Endodermal cell (in vitro differentiated cells): ENCODE data around the gene ITSN1. TPM values are rescaled to one million over a fixed set of nuclear protein-coding genes. Genes with fewer than 3 reads are reported as not detected.
A peak's percentile ranks its signal among the peaks of the same experiment; 100 is the strongest.

ENCODE experiments used
- DNase-seq: peaks from one replicate; pipeline ENCODE4 v3.0.0-alpha.2; 2017
- H3K27ac ChIP-seq: 2 replicates; pipeline ENCODE4 v1.5.1; 2013; ENCODE audit warnings: mild to moderate bottlenecking, low read depth, low read length, moderate library complexity
- H3K27me3 ChIP-seq: 2 replicates; pipeline ENCODE4 v1.6.1; 2013; ENCODE audit warnings: mild to moderate bottlenecking, low read length, moderate library complexity; ENCODE audit not compliant: insufficient read depth, control insufficient read depth, poor library complexity, severe bottlenecking
- H3K36me3 ChIP-seq: 2 replicates; pipeline ENCODE4 v1.7.0; 2013; ENCODE audit warnings: mild to moderate bottlenecking, low read length, moderate library complexity; ENCODE audit not compliant: control insufficient read depth, insufficient read depth
- H3K4me1 ChIP-seq: one replicate; pipeline ENCODE4 v1.7.0; 2013; ENCODE audit warnings: low read length; ENCODE audit not compliant: control insufficient read depth, insufficient read depth
- H3K4me3 ChIP-seq: 2 replicates; pipeline ENCODE4 v1.5.1; 2013; ENCODE audit warnings: mild to moderate bottlenecking, low read length, moderate library complexity
- H3K9ac ChIP-seq: 2 replicates; pipeline ENCODE4 v1.6.1; 2013; ENCODE audit warnings: mild to moderate bottlenecking, low read length, moderate library complexity; ENCODE audit not compliant: poor library complexity, severe bottlenecking; ENCODE audit errors: extremely low read depth
- H3K9me3 ChIP-seq: 2 replicates; pipeline ENCODE4 v1.6.1; 2013; ENCODE audit warnings: mild to moderate bottlenecking, low read length, moderate library complexity; ENCODE audit not compliant: control insufficient read depth
- H3K27ac Mint-ChIP-seq: 2 replicates; pipeline ENCODE4 v1.8.0; 2020; ENCODE audit warnings: mixed read lengths
- H3K27me3 Mint-ChIP-seq: 2 replicates; pipeline ENCODE4 v1.8.0; 2021; ENCODE audit warnings: mild to moderate bottlenecking, mixed read lengths; ENCODE audit not compliant: insufficient read depth
- H3K36me3 Mint-ChIP-seq: 2 replicates; pipeline ENCODE4 v1.8.0; 2020; ENCODE audit warnings: low read depth, mixed read lengths
- H3K4me1 Mint-ChIP-seq: 2 replicates; pipeline ENCODE4 v1.8.0; 2020; ENCODE audit warnings: mixed read lengths
- H3K4me3 Mint-ChIP-seq: 2 replicates; pipeline ENCODE4 v1.8.0; 2020; ENCODE audit warnings: mild to moderate bottlenecking, moderate library complexity, mixed read lengths
- H3K9me3 Mint-ChIP-seq: 2 replicates; pipeline ENCODE4 v1.8.0; 2020; ENCODE audit warnings: mild to moderate bottlenecking, mixed read lengths
- WGBS, 2 experiments: methylation state at CpG; one replicate each; pipeline versions ENCODE4 v1.1.5 to v1.1.7; 2013; ENCODE audit warnings: missing lambda C conversion rate in 2 of 2, mixed read lengths in 1 of 2; ENCODE audit not compliant: insufficient coverage in 1 of 2, insufficient read length in 1 of 2; 5-methylcytosine and 5-hydroxymethylcytosine counted together
- total RNA-seq, 2 donors: library from RNA; stranded (reverse); fragmentation: NEBNext Ultra II Directional in 1 of 2; extraction: Animal tissue kit (Norgen Biotek cat#: 25700) in 1 of 2; gene quantifications; 2 replicates in 1 of 2; 3 replicates in 1 of 2; pipeline ENCODE4 v1.2.1, GENCODE V29; 2021
- TF ChIP-seq, protein P1 (sequence below): fragments of 200-600 bp; sonication (generic); conservative IDR thresholded peaks from 2 replicates; pipeline ENCODE4 v1.5.0; 2021; ENCODE audit warnings: antibody characterized with exemption, mild to moderate bottlenecking

ITSN1 gene
- total RNA-seq, 2 donors from 2014 or later, result 89.6 to 104 TPM

GRCh38 chr21:33729641-33730040, 87.3 kb downstream of the ITSN1 start:
- Mint-ChIP-seq H3K4me1 (peaks cover 24% of the 10 kb centered on the region), H3K36me3 (peaks cover 23% of the 10 kb centered on the region), H3K27me3 (no peaks in the 10 kb centered on the region), H3K9me3 (no peaks in the 10 kb centered on the region), H3K4me3 (no peak overlapping the region), H3K27ac (peak overlapping the region; percentile 21)
- 77% methylated on average over 2 of the region's 2 CpGs; no CpG with 5 or more reads in 1 of the 2 experiments for WGBS, 2 experiments
- Histone ChIP-seq H3K9me3 (no peaks in the 10 kb centered on the region), H3K9ac (no peak overlapping the region), H3K27me3 (no peaks in the 10 kb centered on the region), H3K27ac (no peak overlapping the region), H3K4me3 (no peak overlapping the region), H3K4me1 (peaks cover 14% of the 10 kb centered on the region), H3K36me3 (peaks cover 23% of the 10 kb centered on the region)
- DNase-seq, result no peak
- TF ChIP-seq, protein P1, sequence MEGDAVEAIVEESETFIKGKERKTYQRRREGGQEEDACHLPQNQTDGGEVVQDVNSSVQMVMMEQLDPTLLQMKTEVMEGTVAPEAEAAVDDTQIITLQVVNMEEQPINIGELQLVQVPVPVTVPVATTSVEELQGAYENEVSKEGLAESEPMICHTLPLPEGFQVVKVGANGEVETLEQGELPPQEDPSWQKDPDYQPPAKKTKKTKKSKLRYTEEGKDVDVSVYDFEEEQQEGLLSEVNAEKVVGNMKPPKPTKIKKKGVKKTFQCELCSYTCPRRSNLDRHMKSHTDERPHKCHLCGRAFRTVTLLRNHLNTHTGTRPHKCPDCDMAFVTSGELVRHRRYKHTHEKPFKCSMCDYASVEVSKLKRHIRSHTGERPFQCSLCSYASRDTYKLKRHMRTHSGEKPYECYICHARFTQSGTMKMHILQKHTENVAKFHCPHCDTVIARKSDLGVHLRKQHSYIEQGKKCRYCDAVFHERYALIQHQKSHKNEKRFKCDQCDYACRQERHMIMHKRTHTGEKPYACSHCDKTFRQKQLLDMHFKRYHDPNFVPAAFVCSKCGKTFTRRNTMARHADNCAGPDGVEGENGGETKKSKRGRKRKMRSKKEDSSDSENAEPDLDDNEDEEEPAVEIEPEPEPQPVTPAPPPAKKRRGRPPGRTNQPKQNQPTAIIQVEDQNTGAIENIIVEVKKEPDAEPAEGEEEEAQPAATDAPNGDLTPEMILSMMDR, result no peak

DNA sequence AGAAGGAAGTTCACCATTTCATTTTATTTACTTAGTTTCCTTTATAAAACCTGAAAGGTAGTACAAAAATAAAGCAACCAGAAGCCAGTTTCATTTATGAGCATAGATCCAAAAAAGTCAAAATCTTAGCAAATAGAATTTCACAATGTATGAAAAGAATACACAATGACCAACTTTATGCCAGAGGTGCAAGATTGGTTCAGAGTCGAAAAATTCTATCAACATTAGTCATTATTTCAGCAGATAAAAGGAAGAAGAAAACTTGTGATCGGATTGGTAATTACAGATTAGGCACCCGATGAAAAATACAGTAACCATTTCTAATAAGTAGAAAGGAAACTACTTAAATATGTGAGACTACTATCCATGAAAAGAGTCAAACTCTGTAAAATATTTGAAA, 89.1 kb downstream of the ITSN1 start:
- 80 to 100% methylated on average over 1 to 2 of the region's 3 CpGs for WGBS, 2 experiments
- Histone ChIP-seq H3K27me3 (no peaks in the 10 kb centered on the region), H3K4me1 (peaks cover 14% of the 10 kb centered on the region), H3K4me3 (peak overlapping the region; percentile 16), H3K9ac (no peak overlapping the region), H3K9me3 (no peaks in the 10 kb centered on the region), H3K36me3 (peaks cover 30% of the 10 kb centered on the region), H3K27ac (no peak overlapping the region)
- DNase-seq, result no peak
- Mint-ChIP-seq H3K27ac (peak overlapping the region; percentile 62), H3K27me3 (no peaks in the 10 kb centered on the region), H3K4me3 (no peak overlapping the region), H3K9me3 (no peaks in the 10 kb centered on the region), H3K36me3 (peaks cover 22% of the 10 kb centered on the region), H3K4me1 (peaks cover 26% of the 10 kb centered on the region)
- TF ChIP-seq, protein P1, result no peak

- Histone ChIP-seq H3K4me1 (peaks cover 14% of the 10 kb centered on the region), H3K36me3 (peaks cover 34% of the 10 kb centered on the region), H3K9me3 (no peaks in the 10 kb centered on the region), H3K4me3 (peak overlapping the region; percentile 16), H3K27ac (no peak overlapping the region), H3K9ac (no peak overlapping the region), H3K27me3 (no peaks in the 10 kb centered on the region)
- Mint-ChIP-seq H3K4me3 (no peak overlapping the region), H3K27me3 (no peaks in the 10 kb centered on the region), H3K4me1 (peaks cover 26% of the 10 kb centered on the region), H3K27ac (peak overlapping the region; percentile 62), H3K36me3 (peaks cover 27% of the 10 kb centered on the region), H3K9me3 (no peaks in the 10 kb centered on the region)
- 83 to 100% methylated on average over 1 to 3 of the region's 3 CpGs for WGBS, 2 experiments
- TF ChIP-seq, protein P1, result no peak
- no peak for DNase-seq
Measured at GRCh38 chr21:33732038-33732437, 89.7 kb downstream of the ITSN1 start.
